GM06990 (cell line): ENCODE data around the gene HMCES.

ENCODE experiments used
- DNase-seq: peaks from one replicate; pipeline ENCODE4 v3.0.0-alpha.2; 2011; ENCODE audit not compliant: insufficient read length; ENCODE audit errors: extremely low read depth
- H3K27me3 ChIP-seq: replicated peaks from 2 replicates; pipeline ENCODE4 v1.6.0; 2011; ENCODE audit warnings: low read length; ENCODE audit not compliant: control insufficient read depth, insufficient read depth
- H3K36me3 ChIP-seq: 2 replicates; pipeline ENCODE4 v1.5.1; 2011; ENCODE audit warnings: low read length; ENCODE audit not compliant: control insufficient read depth, insufficient read depth
- H3K4me3 ChIP-seq: replicated peaks from 2 replicates; pipeline ENCODE4 v1.5.1; 2011; ENCODE audit warnings: low read depth, mild to moderate bottlenecking, control low read depth, low read length
- TF ChIP-seq, protein P1 (sequence below): IDR thresholded peaks from 2 replicates; pipeline ENCODE4 v1.5.1; 2011; ENCODE audit warnings: low read length, control low read depth, mild to moderate bottlenecking, inconsistent platforms; ENCODE audit not compliant: insufficient read depth, poor library complexity, severe bottlenecking

The HMCES gene

DNA sequence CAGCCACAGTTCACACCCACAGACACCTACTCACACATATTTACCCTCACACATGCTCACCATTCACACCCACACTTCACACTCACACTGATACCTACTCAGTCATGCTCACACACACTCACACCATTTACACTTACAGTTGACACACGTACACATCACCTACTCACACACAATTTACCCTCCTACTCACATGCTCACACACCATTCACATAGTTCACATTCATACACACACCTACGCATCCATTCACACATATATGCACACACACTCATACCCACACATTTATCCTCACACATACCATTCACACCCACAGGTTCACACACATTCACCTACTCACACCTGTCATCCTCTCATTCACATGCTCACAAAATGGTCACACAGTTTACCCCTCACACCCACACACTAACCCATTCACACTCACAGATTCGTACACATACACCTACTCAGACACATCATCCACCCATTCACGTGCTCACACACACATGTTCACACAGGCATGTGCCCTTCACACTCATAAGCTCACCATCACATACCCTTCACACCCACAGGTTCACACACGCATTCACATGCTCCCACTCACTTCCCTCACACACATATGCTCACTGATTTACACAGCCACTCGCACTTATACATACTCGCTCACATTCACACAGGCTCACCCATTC is 42.3 kb downstream of the HMCES start:
- H3K4me3 ChIP-seq: no peak overlapping the region
- H3K36me3 ChIP-seq: no peaks in the 10 kb centered on the region
- TF ChIP-seq, protein P1, sequence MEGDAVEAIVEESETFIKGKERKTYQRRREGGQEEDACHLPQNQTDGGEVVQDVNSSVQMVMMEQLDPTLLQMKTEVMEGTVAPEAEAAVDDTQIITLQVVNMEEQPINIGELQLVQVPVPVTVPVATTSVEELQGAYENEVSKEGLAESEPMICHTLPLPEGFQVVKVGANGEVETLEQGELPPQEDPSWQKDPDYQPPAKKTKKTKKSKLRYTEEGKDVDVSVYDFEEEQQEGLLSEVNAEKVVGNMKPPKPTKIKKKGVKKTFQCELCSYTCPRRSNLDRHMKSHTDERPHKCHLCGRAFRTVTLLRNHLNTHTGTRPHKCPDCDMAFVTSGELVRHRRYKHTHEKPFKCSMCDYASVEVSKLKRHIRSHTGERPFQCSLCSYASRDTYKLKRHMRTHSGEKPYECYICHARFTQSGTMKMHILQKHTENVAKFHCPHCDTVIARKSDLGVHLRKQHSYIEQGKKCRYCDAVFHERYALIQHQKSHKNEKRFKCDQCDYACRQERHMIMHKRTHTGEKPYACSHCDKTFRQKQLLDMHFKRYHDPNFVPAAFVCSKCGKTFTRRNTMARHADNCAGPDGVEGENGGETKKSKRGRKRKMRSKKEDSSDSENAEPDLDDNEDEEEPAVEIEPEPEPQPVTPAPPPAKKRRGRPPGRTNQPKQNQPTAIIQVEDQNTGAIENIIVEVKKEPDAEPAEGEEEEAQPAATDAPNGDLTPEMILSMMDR: no peak
- no peaks in the 10 kb centered on the region for H3K27me3 ChIP-seq
- no peak for DNase-seq

DNA sequence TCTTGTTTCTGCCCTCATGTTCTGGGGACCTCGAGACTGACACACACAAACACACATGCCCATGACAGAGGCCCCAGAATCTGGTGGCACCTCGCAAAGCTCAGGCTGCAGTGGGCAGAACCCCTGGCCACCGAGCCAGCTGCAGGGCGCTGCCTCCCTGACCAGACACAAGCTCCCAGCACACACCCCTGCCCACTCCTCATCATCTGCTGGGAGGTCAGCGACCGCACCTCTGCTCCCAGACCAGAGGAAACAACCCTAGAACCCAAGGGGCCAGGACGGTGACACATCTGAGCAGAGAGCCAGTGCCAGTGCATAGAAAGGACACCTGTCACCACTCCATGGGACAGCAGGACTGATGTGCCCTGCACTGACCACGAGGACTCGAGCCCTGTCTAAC is 43.2 kb downstream of the HMCES start:
- no peaks in the 10 kb centered on the region for H3K27me3 ChIP-seq
- TF ChIP-seq, protein P1: no peak
- no peaks in the 10 kb centered on the region for H3K36me3 ChIP-seq
- H3K4me3 ChIP-seq: no peak overlapping the region
- DNase-seq: no peak

DNA sequence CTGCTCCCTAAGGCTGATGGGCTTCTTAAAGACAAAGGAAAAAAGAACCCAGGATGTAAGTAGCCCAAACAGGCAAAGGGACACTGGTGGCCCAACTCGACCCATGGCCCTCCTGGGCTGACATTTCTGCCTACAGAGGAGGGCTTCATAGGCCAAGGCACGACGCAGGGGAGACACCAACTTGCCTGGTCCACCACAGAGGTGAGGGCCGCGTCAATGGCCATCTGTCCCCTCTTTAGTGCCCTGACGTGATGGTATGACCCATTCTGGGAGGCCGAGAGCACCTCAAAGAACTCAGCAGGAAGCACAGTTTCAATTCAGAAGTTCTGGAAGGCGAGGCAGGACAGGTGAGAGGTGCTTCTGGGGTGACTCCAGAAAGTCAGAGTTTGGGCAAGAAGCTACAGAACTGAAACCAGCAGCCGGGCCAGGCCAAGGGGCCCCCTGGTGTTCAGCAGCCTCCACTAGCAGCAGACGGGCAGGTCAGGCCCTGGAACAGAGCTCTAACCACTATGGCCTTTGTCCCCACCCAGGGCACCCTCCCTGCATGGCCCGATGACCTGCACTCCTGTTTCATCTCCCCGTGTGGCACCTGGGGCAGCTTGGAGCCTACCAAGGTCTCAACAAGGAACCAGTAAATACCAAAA is 45.1 kb downstream of the HMCES start:
- DNase-seq: no peak
- no peaks in the 10 kb centered on the region for H3K36me3 ChIP-seq
- TF ChIP-seq, protein P1: peak; percentile 79
- H3K4me3 ChIP-seq: no peak overlapping the region
- H3K27me3 ChIP-seq: no peaks in the 10 kb centered on the region

DNA sequence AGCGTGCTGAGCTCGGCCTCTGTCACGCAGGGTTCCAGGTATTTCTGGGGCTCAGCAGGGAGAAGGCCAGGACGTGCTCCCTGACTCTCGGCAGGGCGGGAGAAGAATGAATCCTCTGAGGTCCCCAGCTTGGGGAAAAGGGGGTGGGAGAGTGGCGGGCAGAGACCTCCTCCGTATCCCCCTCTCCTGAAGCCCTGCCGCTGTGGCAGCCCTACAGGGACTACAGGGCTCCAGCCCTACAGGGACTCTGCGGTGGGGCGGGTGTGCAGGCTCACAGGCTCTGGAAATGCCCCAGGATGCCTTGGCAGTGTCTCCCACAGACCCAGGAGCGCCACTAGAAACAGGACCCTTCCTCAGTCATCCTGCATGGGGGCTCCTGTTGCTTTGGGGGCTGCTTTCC is 46.2 kb downstream of the HMCES start:
- TF ChIP-seq, protein P1: no peak
- no peaks in the 10 kb centered on the region for H3K27me3 ChIP-seq
- H3K36me3 ChIP-seq: no peaks in the 10 kb centered on the region
- H3K4me3 ChIP-seq: no peak overlapping the region
- DNase-seq: no peak

DNA sequence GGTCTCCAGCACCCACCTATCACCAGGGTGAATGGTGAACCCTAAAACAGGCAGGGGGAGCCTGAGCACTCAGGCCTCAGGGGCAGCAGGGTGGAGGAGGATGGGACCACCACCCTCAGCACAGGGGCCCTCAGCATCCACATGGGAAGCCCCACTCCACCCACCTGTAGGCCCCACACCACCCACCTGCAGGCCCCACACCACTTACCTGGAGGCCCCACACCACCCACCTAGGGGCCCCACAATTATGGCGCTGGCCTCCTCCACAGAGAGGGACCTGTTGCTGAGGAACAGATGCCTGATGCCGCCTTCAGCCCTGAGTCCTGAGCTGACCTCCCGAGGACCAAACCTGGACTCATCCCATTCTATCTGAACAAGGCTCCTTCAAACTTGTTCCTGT is 46.7 kb downstream of the HMCES start:
- no peaks in the 10 kb centered on the region for H3K27me3 ChIP-seq
- no peak for DNase-seq
- no peak overlapping the region for H3K4me3 ChIP-seq
- TF ChIP-seq, protein P1: no peak
- no peaks in the 10 kb centered on the region for H3K36me3 ChIP-seq
